Fibroblast of lung (primary cell): ENCODE measurements around the gene ADAMTS14.

ENCODE experiments used
- EZH2 ChIP-seq: IDR thresholded peaks from 2 replicates; pipeline ENCODE4 v1.5.1; 2012; ENCODE audit warnings: low read length, control low read depth, mild to moderate bottlenecking; ENCODE audit errors: missing control alignments
- TF ChIP-seq, protein P1 (sequence below), 2 donors: IDR thresholded peaks in 1 of 2; conservative IDR thresholded peaks in 1 of 2; 1 replicate in 1 of 2; 2 replicates in 1 of 2; pipeline ENCODE4 v1.5.1; 2011 to 2012; ENCODE audit warnings: low read length in 2 of 2, control low read depth in 1 of 2, inconsistent platforms in 1 of 2, low read depth in 1 of 2, mild to moderate bottlenecking in 1 of 2

DNA sequence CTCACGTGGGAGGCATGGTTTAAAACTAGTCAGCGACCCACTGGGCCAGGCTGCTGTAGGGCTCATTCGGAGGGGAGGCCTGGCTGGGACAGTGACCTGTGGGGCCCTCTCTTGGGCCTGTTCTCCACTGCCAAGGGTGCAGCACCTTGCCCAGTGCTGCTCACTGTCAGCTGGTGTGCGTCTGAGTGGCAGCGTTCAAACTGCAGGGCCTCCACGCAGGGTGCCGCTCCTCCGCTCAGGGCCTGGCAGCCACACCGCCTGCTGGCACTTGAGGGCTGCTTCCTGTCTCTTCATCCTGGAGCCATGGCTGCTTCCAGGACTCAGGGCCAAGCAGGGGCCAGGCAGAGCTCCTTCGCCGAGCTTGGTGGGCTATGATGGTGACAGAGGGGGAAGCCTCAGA, 18.3 kb downstream of the ADAMTS14 start:
- TF ChIP-seq, protein P1, sequence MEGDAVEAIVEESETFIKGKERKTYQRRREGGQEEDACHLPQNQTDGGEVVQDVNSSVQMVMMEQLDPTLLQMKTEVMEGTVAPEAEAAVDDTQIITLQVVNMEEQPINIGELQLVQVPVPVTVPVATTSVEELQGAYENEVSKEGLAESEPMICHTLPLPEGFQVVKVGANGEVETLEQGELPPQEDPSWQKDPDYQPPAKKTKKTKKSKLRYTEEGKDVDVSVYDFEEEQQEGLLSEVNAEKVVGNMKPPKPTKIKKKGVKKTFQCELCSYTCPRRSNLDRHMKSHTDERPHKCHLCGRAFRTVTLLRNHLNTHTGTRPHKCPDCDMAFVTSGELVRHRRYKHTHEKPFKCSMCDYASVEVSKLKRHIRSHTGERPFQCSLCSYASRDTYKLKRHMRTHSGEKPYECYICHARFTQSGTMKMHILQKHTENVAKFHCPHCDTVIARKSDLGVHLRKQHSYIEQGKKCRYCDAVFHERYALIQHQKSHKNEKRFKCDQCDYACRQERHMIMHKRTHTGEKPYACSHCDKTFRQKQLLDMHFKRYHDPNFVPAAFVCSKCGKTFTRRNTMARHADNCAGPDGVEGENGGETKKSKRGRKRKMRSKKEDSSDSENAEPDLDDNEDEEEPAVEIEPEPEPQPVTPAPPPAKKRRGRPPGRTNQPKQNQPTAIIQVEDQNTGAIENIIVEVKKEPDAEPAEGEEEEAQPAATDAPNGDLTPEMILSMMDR (conservative IDR thresholded peaks at IDR 0.05 in 1 of 2, IDR thresholded peaks at IDR 0.05 in 1 of 2; ENCODE audit: low read depth in 1 of 2, low read length in 2 of 2) = no peak
- no peak for TF ChIP-seq EZH2
